GM12874 (cell line): ENCODE measurements around the gene SLC9B1.

Experiments
- TF ChIP-seq, protein P1 (sequence below): IDR thresholded peaks from 2 replicates; pipeline ENCODE4 v1.5.1; 2011; ENCODE audit warnings: low read depth, mild to moderate bottlenecking, control low read depth, low read length, moderate library complexity; ENCODE audit not compliant: insufficient read depth

The SLC9B1 gene

DNA sequence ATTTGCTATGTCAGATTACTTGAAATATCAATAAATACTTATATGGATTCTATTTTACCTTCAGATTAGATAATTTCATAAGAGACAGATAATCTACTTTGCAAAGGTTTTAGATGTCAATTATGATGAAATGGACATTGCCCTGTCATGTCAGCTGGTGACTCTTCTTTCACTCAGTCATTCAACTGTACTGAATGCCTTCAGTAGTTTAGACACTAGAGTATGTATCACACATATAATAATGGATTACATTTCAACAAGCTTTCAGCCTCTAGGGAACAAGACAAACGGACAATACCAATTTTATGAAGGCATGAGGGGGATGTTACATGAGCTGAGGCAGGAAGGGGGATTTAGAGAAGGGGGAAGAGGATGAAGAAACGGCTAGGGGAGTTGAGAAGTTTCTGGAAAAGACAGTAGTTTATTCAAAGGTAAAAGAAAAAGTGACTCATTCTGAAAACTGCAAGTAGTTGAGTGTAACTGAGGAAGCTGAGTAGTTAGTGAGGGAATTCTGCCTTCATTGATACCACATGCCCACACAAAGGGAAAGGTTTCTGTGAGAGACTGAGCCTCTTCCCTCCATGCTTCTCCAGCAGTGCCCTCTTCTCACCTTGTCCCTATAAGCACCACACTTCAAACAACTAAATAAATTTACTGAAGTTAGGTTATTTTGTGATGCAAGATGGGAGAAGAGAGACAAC is 31.4 kb upstream of the SLC9B1 start:
- TF ChIP-seq, protein P1, sequence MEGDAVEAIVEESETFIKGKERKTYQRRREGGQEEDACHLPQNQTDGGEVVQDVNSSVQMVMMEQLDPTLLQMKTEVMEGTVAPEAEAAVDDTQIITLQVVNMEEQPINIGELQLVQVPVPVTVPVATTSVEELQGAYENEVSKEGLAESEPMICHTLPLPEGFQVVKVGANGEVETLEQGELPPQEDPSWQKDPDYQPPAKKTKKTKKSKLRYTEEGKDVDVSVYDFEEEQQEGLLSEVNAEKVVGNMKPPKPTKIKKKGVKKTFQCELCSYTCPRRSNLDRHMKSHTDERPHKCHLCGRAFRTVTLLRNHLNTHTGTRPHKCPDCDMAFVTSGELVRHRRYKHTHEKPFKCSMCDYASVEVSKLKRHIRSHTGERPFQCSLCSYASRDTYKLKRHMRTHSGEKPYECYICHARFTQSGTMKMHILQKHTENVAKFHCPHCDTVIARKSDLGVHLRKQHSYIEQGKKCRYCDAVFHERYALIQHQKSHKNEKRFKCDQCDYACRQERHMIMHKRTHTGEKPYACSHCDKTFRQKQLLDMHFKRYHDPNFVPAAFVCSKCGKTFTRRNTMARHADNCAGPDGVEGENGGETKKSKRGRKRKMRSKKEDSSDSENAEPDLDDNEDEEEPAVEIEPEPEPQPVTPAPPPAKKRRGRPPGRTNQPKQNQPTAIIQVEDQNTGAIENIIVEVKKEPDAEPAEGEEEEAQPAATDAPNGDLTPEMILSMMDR = no peak

DNA sequence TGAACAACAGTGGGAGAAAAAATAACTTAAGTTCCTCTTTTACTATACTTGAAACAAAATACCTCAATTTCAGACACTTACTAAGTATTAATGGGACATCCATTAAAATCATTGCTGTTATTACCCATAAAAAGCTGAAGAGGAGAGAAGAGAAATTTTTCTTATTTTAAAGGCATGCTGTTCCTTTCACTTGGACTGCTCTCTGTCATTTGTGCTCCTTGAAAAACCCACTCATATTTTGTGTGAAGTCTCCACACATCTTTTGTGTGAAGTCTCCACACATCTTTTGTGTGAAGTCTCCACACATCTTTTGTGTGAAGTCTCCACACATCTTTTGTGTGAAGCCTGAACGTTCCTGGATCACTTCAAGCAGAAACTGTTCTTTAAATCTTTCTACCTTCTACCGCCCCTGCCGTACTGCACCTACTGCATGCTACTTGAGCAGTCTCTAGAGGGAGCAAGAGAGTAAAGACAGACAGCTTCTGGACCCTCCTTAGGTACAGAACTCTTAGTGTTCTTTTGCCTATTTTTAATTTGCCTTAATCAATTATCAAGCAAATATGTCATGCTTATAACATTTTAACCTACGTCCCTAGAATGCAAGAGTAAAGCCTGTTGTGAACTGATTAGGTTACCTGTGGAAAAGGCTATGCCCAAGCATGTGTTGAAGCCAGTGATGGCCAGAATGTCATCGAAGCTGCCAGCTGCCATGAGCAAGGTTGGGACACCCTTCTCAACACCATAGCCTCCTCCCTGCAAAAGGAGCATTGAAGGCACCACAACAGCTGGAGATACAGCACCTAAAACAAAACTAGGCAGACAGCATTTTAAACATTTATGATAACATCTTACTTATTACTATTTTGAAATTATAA is 27.1 kb upstream of the SLC9B1 start:
- TF ChIP-seq, protein P1 = peak; percentile 70

DNA sequence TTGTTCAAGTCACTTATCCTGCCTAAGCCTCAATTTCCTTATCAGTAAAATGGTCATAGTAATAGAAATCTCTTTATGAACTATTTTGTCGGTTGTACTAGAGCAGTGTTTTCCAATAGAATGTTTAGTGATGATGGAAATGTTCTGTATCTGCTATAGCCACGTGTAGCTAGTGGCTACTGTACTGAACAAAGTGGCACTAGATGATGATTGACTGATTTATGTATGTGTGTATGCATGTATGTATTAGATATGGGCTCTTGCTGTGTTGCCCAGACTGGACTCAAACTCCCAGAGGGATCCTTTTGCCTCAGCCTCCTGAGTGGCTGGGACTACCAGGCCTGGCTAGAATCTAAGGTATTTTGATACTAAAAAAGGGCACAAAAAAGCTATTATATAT is 24.7 kb upstream of the SLC9B1 start:
- TF ChIP-seq, protein P1 = no peak

DNA sequence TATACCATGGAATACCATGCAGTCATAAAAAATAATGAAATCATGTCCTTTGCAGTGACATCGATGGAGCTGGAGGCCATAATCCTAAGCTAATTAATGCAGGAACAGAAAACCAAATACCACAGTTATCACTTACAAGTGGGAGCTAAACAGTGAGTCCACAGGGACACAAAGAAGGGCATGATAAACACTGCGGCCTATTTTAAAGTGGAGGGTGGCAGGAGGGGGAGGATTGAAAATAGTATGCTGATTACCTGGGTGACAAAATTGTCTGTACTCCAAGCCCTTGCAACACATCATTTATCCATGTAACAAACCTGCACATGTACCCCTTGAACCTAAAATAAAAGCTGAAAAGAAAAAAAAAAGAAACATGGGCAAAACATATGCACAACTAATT is 16.7 kb upstream of the SLC9B1 start:
- TF ChIP-seq, protein P1 = no peak

DNA sequence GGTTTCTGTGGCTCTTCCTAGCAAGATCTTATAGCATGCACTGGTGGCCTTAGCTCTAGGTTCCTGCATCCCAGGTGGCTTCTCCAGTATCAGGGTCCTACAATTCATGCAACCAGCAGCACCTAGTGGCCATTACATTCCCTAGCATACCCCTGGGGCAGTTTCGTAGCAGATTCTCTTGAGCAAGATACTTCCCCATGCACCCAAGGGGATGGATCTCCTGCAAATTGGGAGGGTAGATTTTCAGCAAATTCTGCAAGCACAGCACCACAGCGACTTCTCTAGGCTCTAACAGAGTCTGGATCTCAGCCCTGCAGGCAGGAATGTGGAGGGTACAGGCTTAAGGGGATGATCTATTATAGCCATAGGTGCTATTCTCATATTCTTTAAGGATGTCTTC is 13.1 kb upstream of the SLC9B1 start:
- TF ChIP-seq, protein P1 = peak; percentile 63

DNA sequence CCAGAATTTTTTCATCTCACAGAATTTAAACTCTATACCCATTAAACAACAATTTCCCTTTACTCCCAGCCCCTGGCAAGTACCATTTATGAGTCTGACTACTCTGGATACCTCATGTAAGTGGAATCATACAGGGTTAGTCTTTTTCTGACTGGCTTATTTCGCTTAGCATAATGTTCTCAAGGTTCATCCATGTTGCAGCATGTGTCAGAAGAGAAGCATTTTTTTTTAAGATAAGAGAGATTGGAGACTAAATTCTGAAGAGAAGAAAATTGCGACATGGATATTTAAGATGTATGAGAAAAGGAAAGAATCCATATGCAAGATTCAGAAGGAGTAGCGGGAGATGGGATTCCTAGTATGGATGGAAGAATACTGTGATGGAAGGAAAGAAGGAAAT is 11.3 kb upstream of the SLC9B1 start:
- TF ChIP-seq, protein P1 = no peak

DNA sequence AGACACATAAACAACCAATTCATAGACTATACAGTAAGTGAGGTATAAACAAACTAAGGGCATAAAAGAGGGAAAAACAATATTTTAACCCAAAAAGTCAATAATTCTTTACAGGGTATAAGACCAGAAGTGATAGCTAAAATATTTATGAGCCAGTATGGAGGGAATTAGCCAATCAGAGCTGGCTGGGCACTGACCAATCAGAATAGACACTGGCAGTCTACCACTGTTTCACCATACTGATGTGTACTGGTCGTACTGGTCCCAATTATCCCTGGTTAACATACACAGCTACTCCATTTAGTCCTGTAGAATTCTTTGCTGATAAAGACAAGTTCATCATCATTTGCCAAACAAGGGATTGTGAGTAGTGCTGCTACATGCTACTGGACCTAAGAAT is 9.8 kb upstream of the SLC9B1 start:
- TF ChIP-seq, protein P1 = no peak
